Mucosa of descending colon (tissue), 3 donors: Measurements from ENCODE around the gene TAGLN2. TPM values are rescaled to one million over a fixed set of nuclear protein-coding genes. Genes with fewer than 3 reads are reported as not detected.

Source experiments
- ATAC-seq: fragments of 200-7000 bp; cut with Tn5 transposase; one replicate; pipeline ENCODE4 v1.9.1; 2020; ENCODE audit warnings: mild to moderate bottlenecking, moderate library complexity
- DNase-seq, 3 donors: peaks; one replicate each; pipeline ENCODE4 v3.0.0-alpha.2; 2020
- H3K36me3 ChIP-seq: fragments of 200-600 bp; one replicate; pipeline ENCODE4 v1.8.0; 2021; ENCODE audit warnings: low read depth, mild to moderate bottlenecking
- H3K4me1 ChIP-seq: fragments of 200-600 bp; one replicate; pipeline ENCODE4 v1.8.0; 2021; ENCODE audit warnings: low read depth, mild to moderate bottlenecking
- H3K4me3 ChIP-seq: fragments of 200-600 bp; one replicate; pipeline ENCODE4 v1.8.0; 2021; ENCODE audit warnings: mild to moderate bottlenecking
- H3K9me3 ChIP-seq: fragments of 200-600 bp; one replicate; pipeline ENCODE4 v1.8.0; 2021; ENCODE audit warnings: mild to moderate bottlenecking
- CTCF ChIP-seq: fragments of 200-600 bp; IDR thresholded peaks from one replicate; pipeline ENCODE4 v1.8.0; 2022; ENCODE audit warnings: antibody characterized with exemption, mild to moderate bottlenecking
- intact Hi-C, 2 donors: fragments of 100-400 bp; cut with DNase I in 1 of 2; cut with micrococcal nuclease in 1 of 2; formaldehyde crosslinking; loops; one replicate each; pipeline versions ENCODE4 v1.11.0 to v1.11.1; 2022; cut with DNase I, micrococcal nuclease
- total RNA-seq, 3 donors: library from RNA; stranded (reverse); fragmentation: NEBNext Ultra II Directional in 2 of 3; extraction: Animal tissue kit (Norgen Biotek cat#: 25700) in 2 of 3; gene quantifications; one replicate each; pipeline versions ENCODE4 v1.2.1 to v1.2.4, GENCODE V29; 2021 to 2023
- donor health status: DM: no; HTN: no; CAD: no; lungs with moderate emphysema.
- donor health status: DM: no; HTN: no; CAD: no.
- donor health status: DM: no; HTN: yes; CAD: no.

The TAGLN2 gene
- total RNA-seq, 3 donors from 2014 or later, result 137 to 296 (median 264) TPM

DNA sequence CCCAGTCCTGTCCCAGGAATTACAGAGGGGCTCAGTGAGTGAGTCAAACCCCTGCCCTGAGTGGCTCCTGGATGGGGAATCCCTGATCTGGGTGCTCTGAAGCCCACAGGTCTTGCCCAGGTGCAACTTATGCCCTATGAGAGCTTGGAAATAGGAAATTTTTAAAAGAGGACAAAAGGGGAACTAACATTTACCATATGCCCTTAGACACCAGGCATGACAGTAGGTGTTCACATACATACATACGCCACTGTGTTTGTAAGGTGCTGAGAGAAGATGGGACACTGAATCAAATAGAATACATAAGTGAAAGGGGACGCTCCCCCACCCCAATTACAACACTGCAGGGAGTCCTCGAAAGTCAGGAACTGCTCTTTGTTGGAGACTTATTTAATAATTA lies 26.8 kb downstream of the TAGLN2 start:
- ATAC-seq (no peak), DNase-seq (no peak)
- no peaks in the 10 kb centered on the region for H3K36me3 ChIP-seq
- H3K4me1 ChIP-seq, result peaks cover 9% of the 10 kb centered on the region
- no peaks in the 10 kb centered on the region for H3K9me3 ChIP-seq
- no peak overlapping the region for H3K4me3 ChIP-seq
- intact Hi-C loops, result no loop called here
- no peak for TF ChIP-seq CTCF

- ATAC-seq, result no peak
- H3K9me3 ChIP-seq, result no peaks in the 10 kb centered on the region
- H3K36me3 ChIP-seq, result no peaks in the 10 kb centered on the region
- peaks cover 9% of the 10 kb centered on the region for H3K4me1 ChIP-seq
- intact Hi-C loops, result no loop called here
- no peak overlapping the region for H3K4me3 ChIP-seq
- DNase-seq, result no peak
- no peak for TF ChIP-seq CTCF
Measured at GRCh38 chr1:159897962-159898361, 27.3 kb downstream of the TAGLN2 start.

- ATAC-seq, result no peak
- H3K4me1 ChIP-seq, result peaks cover 9% of the 10 kb centered on the region
- H3K9me3 ChIP-seq, result no peaks in the 10 kb centered on the region
- DNase-seq, result no peak
- intact Hi-C loops, result no loop called here
- H3K4me3 ChIP-seq, result no peak overlapping the region
- no peak for TF ChIP-seq CTCF
- no peaks in the 10 kb centered on the region for H3K36me3 ChIP-seq
Measured at GRCh38 chr1:159896546-159896930, 28.8 kb downstream of the TAGLN2 start.

DNA sequence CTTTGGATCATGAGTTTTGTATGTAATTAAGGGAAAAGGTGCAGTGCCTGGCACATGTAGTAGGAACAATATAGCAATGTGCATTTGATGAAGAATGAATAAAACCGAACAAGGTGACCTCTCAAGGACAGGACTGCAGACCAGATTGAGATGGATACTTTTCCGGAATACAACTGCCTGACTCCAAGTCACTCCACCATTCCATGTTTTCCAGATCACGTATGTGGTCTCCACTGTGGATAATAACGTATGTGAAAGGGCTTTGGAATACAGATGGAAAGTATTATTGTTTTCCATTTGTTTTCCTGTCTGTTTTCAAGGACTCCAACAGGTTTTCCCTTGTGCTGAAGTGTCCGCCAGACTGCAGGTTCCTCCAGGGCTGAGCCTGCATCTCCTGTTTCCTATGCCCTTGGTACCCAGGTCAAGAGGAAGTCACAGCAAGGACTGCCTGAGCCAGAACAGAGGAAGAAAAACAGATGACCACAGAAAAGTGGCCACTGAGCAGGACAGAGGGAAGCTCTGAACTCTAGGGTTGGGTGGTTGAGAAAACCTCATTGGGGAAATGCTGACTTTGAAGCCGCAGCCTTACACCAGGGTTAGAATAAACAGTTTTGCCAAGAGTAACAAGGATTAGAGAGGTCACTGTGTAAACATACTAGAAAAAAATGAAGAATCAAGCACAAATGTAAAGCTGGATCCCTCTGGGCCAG lies 29.3 kb downstream of the TAGLN2 start:
- Histone ChIP-seq H3K4me1 (peaks cover 9% of the 10 kb centered on the region), H3K4me3 (no peak overlapping the region), H3K9me3 (no peaks in the 10 kb centered on the region), H3K36me3 (no peaks in the 10 kb centered on the region)
- ATAC-seq (no peak), DNase-seq (no peak)
- intact Hi-C loops, result no loop called here
- no peak for TF ChIP-seq CTCF

DNA sequence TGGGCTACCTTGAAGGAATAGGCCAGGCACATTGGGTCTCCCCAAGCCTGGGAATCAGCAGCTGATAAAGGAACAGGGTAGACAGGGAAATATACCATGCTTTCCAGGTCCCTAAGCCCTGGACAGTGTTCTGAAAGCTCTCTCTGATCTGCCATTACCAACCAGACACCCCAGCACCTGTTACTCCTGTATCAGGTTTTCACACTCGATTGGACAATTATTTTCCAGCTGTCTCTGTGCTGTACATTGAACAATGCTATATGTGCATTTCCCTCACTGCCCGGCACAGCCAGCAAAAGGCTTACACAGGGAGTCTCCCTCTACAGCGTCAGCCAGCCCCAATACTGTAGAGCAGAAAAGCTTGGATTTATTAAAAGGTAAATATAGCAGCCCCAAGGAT lies 30.0 kb downstream of the TAGLN2 start:
- no peak overlapping the region for H3K4me3 ChIP-seq
- intact Hi-C loops, result no loop called here
- no peak for TF ChIP-seq CTCF
- peaks cover 6% of the 10 kb centered on the region for H3K4me1 ChIP-seq
- no peak for ATAC-seq
- H3K9me3 ChIP-seq, result no peaks in the 10 kb centered on the region
- no peaks in the 10 kb centered on the region for H3K36me3 ChIP-seq
- DNase-seq, result no peak
